ENCODE measurements around the gene AGPAT3.

AGPAT3 gene

DNA sequence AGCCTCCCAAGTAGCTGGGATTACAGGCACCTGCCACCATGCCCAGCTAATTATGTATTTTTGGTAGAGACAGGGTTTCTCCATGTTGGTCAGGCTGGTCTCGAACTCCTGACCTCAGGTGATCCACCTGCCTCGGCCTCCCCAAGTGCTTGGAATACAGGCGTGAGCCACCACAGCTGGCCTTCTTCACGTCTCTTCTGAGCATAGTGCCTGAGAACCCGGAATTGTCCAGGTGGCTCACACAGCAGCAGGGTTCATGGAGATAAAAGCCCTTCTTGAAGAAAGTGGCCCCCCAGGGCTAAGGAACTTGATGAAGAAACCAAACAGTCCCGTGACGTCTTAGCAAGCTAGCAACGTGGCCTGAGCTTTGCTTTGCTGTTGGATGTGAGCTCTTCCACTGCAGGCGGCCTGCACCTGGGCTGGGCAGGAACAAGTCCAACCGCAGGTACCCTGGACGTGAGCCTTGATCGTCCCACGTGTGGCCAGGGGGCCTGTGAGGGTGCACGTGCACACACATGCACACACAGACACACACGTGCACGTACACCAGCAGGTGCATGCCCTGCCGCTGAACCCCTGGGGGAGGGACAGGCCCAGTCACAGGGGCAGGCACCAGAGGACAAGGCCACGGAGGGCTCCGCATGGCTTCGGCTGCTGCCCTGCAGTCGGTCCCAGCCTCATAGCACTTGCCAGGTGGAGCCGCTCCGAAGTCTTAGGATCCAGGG lies 123.6 kb downstream of the AGPAT3 start:
- Mint-ChIP-seq H3K9me3 (no peaks in the 10 kb centered on the region), H3K4me1 (peaks cover 35% of the 10 kb centered on the region), H3K36me3 (ENCODE audit: low read depth) (no peaks in the 10 kb centered on the region), H3K27me3 (ENCODE audit: low read depth, poor library complexity) (peaks cover 21% of the 10 kb centered on the region), H3K27ac (no peak overlapping the region), H3K4me3 (no peak overlapping the region)
- no peak for DNase-seq
- TF ChIP-seq, protein P1, sequence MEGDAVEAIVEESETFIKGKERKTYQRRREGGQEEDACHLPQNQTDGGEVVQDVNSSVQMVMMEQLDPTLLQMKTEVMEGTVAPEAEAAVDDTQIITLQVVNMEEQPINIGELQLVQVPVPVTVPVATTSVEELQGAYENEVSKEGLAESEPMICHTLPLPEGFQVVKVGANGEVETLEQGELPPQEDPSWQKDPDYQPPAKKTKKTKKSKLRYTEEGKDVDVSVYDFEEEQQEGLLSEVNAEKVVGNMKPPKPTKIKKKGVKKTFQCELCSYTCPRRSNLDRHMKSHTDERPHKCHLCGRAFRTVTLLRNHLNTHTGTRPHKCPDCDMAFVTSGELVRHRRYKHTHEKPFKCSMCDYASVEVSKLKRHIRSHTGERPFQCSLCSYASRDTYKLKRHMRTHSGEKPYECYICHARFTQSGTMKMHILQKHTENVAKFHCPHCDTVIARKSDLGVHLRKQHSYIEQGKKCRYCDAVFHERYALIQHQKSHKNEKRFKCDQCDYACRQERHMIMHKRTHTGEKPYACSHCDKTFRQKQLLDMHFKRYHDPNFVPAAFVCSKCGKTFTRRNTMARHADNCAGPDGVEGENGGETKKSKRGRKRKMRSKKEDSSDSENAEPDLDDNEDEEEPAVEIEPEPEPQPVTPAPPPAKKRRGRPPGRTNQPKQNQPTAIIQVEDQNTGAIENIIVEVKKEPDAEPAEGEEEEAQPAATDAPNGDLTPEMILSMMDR (IDR thresholded peaks at IDR 0.05), result no peak

DNA sequence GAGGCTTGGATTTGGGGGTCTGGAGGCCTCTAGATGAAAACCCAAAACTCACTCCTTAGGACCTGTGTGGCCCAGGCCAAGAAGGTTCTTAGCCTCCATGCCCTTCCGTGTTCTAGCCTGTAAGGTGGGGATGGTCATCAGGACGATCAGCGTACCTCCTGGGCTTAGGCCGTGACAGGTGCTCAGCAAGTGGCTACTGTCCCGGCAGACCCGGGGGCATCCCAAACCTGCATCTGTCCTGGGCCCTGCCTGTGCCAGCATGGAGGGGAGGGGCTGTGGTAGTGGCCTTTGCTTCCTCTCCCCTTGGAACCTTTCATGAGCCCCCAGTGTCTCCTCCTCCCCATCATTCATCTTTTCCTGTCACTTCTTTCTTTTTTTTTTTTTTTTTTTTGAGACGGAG lies 124.4 kb downstream of the AGPAT3 start:
- no peak overlapping the region for H3K27ac Mint-ChIP-seq
- no peak for DNase-seq
- TF ChIP-seq, protein P1 (IDR thresholded peaks at IDR 0.05), result no peak
- no peaks in the 10 kb centered on the region for H3K9me3 Mint-ChIP-seq
- H3K4me3 Mint-ChIP-seq, result no peak overlapping the region
- peaks cover 21% of the 10 kb centered on the region for H3K27me3 Mint-ChIP-seq (ENCODE audit: low read depth, poor library complexity)
- H3K36me3 Mint-ChIP-seq (ENCODE audit: low read depth), result no peaks in the 10 kb centered on the region
- peaks cover 32% of the 10 kb centered on the region for H3K4me1 Mint-ChIP-seq

DNA sequence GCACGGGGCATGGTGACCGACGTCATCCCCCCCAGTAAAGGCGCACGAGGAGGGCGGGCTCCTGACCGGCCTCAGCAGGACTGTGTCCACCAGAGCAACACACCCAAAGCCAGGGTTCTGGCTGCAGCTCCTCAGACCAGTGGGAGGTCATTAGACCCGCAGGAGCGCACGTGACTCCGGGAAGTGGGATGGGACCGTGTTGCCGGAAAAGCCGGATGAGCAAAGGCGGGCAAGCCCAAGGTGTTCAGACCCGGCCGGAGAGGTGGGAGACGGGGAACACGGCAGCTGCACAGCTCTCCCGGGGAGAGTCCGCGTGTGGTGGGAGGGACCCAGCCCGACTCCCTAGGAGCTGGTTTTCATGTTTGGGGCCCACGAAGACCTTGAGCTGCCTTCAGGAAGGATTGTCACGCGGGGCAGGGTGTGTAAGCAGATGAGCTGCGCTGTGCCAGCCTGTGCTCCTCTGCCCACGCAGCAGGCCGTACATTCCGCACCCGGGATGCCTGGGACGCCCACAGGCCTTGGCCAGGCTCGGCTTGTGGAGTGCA lies 126.5 kb downstream of the AGPAT3 start:
- Mint-ChIP-seq H3K27me3 (ENCODE audit: low read depth, poor library complexity) (peaks cover 9% of the 10 kb centered on the region), H3K9me3 (no peaks in the 10 kb centered on the region), H3K27ac (no peak overlapping the region), H3K36me3 (ENCODE audit: low read depth) (no peaks in the 10 kb centered on the region), H3K4me1 (peaks cover 14% of the 10 kb centered on the region), H3K4me3 (no peak overlapping the region)
- DNase-seq, result no peak
- TF ChIP-seq, protein P1 (IDR thresholded peaks at IDR 0.05), result no peak

DNA sequence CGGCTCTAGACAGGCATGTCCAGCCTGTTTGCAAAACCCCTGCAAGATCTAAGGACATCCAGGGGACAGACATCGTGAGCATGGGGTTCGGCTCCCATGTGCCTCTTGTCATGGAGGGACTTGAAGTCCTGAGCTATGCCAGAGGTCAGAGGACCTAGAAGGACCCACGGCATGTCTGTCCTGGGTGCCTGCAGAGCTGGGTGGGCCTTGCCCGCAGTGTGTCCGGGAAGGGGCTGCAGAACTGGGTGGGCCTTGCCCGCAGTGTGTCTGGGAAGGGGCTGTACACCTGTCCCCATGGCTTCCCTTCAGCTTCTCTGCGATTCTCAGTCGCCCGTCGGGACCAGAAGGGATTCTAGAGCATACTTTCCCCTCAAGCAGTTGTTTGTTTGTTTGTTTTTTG lies 127.1 kb downstream of the AGPAT3 start:
- Mint-ChIP-seq H3K27ac (no peak overlapping the region), H3K9me3 (peaks cover 3% of the 10 kb centered on the region), H3K36me3 (ENCODE audit: low read depth) (no peaks in the 10 kb centered on the region), H3K4me3 (no peak overlapping the region), H3K4me1 (peaks cover 8% of the 10 kb centered on the region), H3K27me3 (ENCODE audit: low read depth, poor library complexity) (peaks cover 11% of the 10 kb centered on the region)
- DNase-seq, result no peak
- TF ChIP-seq, protein P1 (IDR thresholded peaks at IDR 0.05), result no peak

DNA sequence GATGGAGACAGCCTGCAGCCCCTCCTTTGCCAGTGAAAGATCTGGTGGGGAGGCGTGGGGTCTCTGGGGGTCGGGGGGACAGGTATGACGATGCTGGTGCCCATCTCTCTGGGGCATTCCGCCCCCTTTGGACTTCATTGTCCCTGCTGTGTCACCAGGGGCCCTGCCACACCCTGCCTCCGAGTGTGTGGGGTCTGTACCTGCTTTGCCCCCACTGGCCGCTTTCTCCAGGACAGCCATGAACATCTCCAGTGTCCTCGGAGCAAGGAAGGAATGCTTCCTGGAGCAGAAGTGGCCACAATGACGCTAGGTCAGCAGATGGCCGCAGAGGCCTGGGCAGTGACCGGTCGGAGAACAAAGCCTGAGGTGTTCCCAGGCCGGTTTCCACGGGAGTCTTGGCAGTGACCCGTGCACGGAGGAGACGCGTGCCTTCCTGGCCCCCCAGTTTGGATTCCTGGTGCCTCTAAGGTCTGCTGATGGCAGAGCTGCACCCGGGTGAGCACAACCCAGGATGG lies 128.5 kb downstream of the AGPAT3 start:
- TF ChIP-seq, protein P1 (IDR thresholded peaks at IDR 0.05), result no peak
- Mint-ChIP-seq H3K36me3 (ENCODE audit: low read depth) (no peaks in the 10 kb centered on the region), H3K27me3 (ENCODE audit: low read depth, poor library complexity) (peaks cover 17% of the 10 kb centered on the region), H3K9me3 (peaks cover 3% of the 10 kb centered on the region), H3K27ac (no peak overlapping the region), H3K4me1 (peaks cover 5% of the 10 kb centered on the region), H3K4me3 (no peak overlapping the region)
- no peak for DNase-seq

DNA sequence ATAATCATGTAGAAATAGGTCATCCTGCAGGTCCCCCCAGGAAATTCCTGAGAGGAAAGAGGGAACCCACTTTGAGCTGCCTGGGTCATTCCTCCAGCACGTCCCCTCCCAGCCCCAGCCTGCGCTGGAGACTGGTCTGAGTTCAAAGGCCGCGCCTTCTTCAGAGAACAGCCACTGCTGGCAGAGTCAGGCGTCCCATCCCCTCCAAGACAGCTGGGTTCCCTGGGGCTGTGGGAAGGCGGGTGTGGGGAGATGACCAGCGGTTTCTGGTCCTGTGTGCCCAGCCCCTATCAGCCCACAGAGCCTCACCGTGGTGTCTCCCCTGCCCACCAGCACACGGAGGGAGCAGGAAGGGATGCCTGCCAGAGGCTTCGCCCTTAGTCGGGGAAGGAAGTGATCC lies 129.1 kb downstream of the AGPAT3 start:
- Mint-ChIP-seq H3K4me3 (no peak overlapping the region), H3K36me3 (ENCODE audit: low read depth) (no peaks in the 10 kb centered on the region), H3K4me1 (peaks cover 5% of the 10 kb centered on the region), H3K27ac (no peak overlapping the region), H3K27me3 (ENCODE audit: low read depth, poor library complexity) (peaks cover 17% of the 10 kb centered on the region), H3K9me3 (peaks cover 3% of the 10 kb centered on the region)
- no peak for DNase-seq
- TF ChIP-seq, protein P1 (IDR thresholded peaks at IDR 0.05), result no peak
